Measurements from ENCODE around the gene FAM228B. TPM values are rescaled to one million over a fixed set of nuclear protein-coding genes. Genes with fewer than 3 reads are reported as not detected.

FAM228B gene
- total RNA-seq, 1 donor from 2014 or later: 38.0 TPM

DNA sequence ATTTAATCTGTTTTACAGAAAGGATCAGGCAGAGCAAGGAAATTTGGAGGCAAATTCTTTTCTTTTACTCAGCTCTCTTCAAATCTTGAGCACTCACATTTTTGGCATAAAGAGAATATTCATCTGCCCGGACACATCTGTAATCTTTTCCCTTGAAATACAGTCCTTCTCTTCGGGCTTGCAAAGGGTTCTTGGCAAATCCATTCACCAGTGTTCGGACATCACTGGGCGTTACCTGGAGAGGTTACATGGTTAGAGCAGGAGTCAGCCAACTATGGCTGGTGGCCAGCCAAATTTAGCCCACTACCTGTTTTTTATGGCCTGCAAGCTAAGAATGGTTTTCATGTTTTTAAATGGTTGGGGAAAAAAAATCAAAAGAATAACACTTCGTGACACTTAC, 2.2 kb upstream of the FAM228B start:
- peaks cover 29% of the 10 kb centered on the region for H3K4me1 Mint-ChIP-seq
- no peak overlapping the region for H3K27ac Mint-ChIP-seq
- no peaks in the 10 kb centered on the region for H3K9me3 Mint-ChIP-seq
- H3K4me3 Mint-ChIP-seq: no peak overlapping the region
- H3K27me3 Mint-ChIP-seq (ENCODE audit: low read depth): no peaks in the 10 kb centered on the region
- TF ChIP-seq, protein P1, sequence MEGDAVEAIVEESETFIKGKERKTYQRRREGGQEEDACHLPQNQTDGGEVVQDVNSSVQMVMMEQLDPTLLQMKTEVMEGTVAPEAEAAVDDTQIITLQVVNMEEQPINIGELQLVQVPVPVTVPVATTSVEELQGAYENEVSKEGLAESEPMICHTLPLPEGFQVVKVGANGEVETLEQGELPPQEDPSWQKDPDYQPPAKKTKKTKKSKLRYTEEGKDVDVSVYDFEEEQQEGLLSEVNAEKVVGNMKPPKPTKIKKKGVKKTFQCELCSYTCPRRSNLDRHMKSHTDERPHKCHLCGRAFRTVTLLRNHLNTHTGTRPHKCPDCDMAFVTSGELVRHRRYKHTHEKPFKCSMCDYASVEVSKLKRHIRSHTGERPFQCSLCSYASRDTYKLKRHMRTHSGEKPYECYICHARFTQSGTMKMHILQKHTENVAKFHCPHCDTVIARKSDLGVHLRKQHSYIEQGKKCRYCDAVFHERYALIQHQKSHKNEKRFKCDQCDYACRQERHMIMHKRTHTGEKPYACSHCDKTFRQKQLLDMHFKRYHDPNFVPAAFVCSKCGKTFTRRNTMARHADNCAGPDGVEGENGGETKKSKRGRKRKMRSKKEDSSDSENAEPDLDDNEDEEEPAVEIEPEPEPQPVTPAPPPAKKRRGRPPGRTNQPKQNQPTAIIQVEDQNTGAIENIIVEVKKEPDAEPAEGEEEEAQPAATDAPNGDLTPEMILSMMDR (IDR thresholded peaks at IDR 0.05; ENCODE audit: unreplicated experiment): no peak
- no peak for DNase-seq (ENCODE audit: low spot score in 2 of 2, unreplicated experiment in 2 of 2)
- peaks cover 2% of the 10 kb centered on the region for H3K36me3 Mint-ChIP-seq

DNA sequence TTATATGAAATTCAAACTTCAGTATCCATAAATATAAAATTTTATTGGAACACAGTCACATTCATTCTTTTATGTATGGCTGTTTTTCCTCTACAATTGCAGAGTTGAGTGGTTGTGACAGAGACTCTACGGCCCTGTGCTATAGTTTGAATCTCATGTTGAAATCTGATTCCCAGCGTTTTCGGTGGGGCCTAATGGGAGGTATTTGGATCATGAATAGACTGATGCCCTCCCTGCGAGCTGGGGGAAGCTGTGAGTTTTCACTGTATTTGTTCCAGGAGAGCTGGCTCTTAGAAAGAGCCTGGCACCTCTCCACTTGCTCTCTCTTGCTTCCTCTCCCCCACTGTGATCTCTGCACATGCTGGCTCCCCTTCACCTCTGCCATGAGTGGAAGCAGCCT, 1.8 kb upstream of the FAM228B start:
- TF ChIP-seq, protein P1 (IDR thresholded peaks at IDR 0.05; ENCODE audit: unreplicated experiment): no peak
- Mint-ChIP-seq H3K36me3 (peaks cover 4% of the 10 kb centered on the region), H3K9me3 (no peaks in the 10 kb centered on the region), H3K4me3 (no peak overlapping the region), H3K27ac (peak overlapping the region; percentile 50), H3K27me3 (ENCODE audit: low read depth) (no peaks in the 10 kb centered on the region), H3K4me1 (peaks cover 29% of the 10 kb centered on the region)
- no peak for DNase-seq (ENCODE audit: low spot score in 2 of 2, unreplicated experiment in 2 of 2)

DNA sequence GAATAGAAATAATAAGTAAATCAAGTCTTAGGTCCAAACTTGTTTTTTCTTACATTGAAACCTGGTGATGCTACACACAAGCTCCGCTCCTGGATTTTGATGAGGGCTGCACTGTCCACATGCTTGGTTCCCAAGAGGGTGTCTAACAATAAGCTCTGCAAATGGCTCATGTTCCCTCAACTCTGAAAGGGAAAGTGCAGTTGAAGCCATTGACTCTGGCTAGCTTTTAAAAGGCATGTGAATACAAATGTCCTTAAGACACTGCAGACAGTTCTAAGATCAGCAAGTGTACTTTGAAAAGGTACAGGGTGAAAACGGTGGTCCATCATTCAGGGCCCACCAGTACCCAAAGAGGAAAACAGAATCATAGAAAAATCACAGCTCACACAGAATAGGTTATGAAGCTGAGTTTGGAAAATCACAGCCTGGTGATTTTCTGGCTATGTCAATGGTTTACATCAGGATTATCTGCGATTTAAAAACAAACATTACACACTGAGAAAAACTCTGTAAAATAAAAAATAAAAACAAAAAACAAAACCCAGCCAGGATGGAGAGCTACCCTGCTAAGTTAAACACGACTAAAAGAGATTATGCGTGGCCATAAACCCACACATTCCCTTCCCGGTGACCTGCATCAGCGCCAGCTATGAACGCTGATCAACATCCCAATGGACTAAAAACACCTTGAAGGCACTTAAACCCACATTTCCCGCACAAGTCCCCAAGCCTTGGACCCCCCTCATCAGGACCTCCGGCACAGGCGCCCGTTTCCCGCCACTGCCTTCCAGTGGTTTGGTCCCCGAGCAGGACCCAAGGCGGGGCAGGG, 689 bp upstream of the FAM228B start:
- H3K36me3 Mint-ChIP-seq: peaks cover 9% of the 10 kb centered on the region
- H3K27ac Mint-ChIP-seq: peak overlapping the region; percentile 96
- H3K9me3 Mint-ChIP-seq: peaks cover 3% of the 10 kb centered on the region
- no peaks in the 10 kb centered on the region for H3K27me3 Mint-ChIP-seq (ENCODE audit: low read depth)
- peak overlapping the region; percentile 78 for H3K4me3 Mint-ChIP-seq
- H3K4me1 Mint-ChIP-seq: peaks cover 29% of the 10 kb centered on the region
- TF ChIP-seq, protein P1 (IDR thresholded peaks at IDR 0.05; ENCODE audit: unreplicated experiment): no peak
- DNase-seq (ENCODE audit: low spot score in 2 of 2, unreplicated experiment in 2 of 2): no peak

- TF ChIP-seq, protein P1 (IDR thresholded peaks at IDR 0.05; ENCODE audit: unreplicated experiment): no peak
- Mint-ChIP-seq H3K27me3 (ENCODE audit: low read depth) (no peaks in the 10 kb centered on the region), H3K36me3 (peaks cover 15% of the 10 kb centered on the region), H3K4me1 (peaks cover 23% of the 10 kb centered on the region), H3K9me3 (peaks cover 3% of the 10 kb centered on the region), H3K4me3 (peak overlapping the region; percentile 78), H3K27ac (peak overlapping the region; percentile 98)
- no peak for DNase-seq (ENCODE audit: low spot score in 2 of 2, unreplicated experiment in 2 of 2)
Observed at GRCh38 chr2:24123922-24124580, 782 bp downstream of the FAM228B start.

DNA sequence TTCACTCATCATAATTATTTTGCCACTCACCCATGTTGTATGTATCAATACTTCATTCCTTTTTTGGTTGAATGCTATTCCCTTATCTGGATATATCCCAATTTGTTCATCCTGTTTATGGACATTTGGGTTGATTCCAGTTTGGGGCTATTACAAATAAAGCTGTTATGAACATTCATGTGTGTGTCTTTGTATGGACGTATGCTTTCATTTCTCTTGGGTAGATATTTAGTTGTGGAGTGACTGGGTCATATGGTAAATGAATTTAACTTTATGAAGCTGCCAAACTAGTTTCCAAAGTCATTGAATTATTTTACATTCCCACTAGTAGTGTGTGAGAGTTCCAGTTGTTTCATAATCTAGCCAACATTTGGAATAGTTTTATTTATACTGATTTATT, 2.7 kb downstream of the FAM228B start:
- peaks cover 22% of the 10 kb centered on the region for H3K36me3 Mint-ChIP-seq
- H3K4me1 Mint-ChIP-seq: peaks cover 22% of the 10 kb centered on the region
- peak overlapping the region; percentile 18 for H3K27ac Mint-ChIP-seq

More for the DNA sequence above, 2.7 kb downstream of the FAM228B start:
- no peak for DNase-seq (ENCODE audit: low spot score in 2 of 2, unreplicated experiment in 2 of 2)
- TF ChIP-seq, protein P1 (IDR thresholded peaks at IDR 0.05; ENCODE audit: unreplicated experiment): no peak
- H3K9me3 Mint-ChIP-seq: peaks cover 11% of the 10 kb centered on the region
- H3K4me3 Mint-ChIP-seq: peak overlapping the region; percentile 5
- H3K27me3 Mint-ChIP-seq (ENCODE audit: low read depth): no peaks in the 10 kb centered on the region

All from mesothelial cell of epicardium (in vitro differentiated cells).